A172 (cell line): Measurements from ENCODE around the gene PPBP. TPM values are rescaled to one million over a fixed set of nuclear protein-coding genes. Genes with fewer than 3 reads are reported as not detected.

ENCODE experiments used
- DNase-seq: peaks from one replicate; pipeline ENCODE4 v3.0.0-alpha.2; 2015; ENCODE audit warnings: low spot score
- total RNA-seq: library from RNA; depleted of rRNA; stranded (reverse); fragments of >200 nt; shearing (Covaris generic); gene quantifications from 2 replicates; pipeline ENCODE4 v1.2.3, GENCODE V29; 2014; rRNA removed

The PPBP gene
- total RNA-seq, result not detected in 2 replicates

- no peak for DNase-seq
These were observed at the start of gene PPBP for GRCh38 chr4:73988061-73988460. PPBP (minus strand) TSS chr4:73988190; CDS start chr4:73988103, 87 bp downstream.

- no peak for DNase-seq
These were observed 49.3 kb upstream of the PPBP start for GRCh38 chr4:74037076-74037955.

- DNase-seq, result no peak
These were observed 45.7 kb upstream of the PPBP start for GRCh38 chr4:74033739-74034138.

- peak; percentile 26 for DNase-seq
These were observed 44.1 kb upstream of the PPBP start for GRCh38 chr4:74032064-74032463.

- no peak for DNase-seq
These were observed 43.6 kb upstream of the PPBP start for GRCh38 chr4:74031576-74031975.

- DNase-seq, result no peak
These were observed 42.3 kb upstream of the PPBP start for GRCh38 chr4:74030285-74030684.

GRCh38 chr4:74028504-74028903 lies 40.5 kb upstream of the PPBP start:
- no peak for DNase-seq

GRCh38 chr4:74023709-74024108 lies 35.7 kb upstream of the PPBP start:
- no peak for DNase-seq

GRCh38 chr4:74021601-74022000 lies 33.6 kb upstream of the PPBP start:
- DNase-seq, result no peak

- DNase-seq, result no peak
These were observed 30.8 kb upstream of the PPBP start for GRCh38 chr4:74018771-74019170.

- DNase-seq, result no peak
These were observed 30.1 kb upstream of the PPBP start for GRCh38 chr4:74018116-74018515.

- DNase-seq, result no peak
These were observed 28.1 kb upstream of the PPBP start for GRCh38 chr4:74016068-74016467.

GRCh38 chr4:74015126-74015780 lies 27.3 kb upstream of the PPBP start:
- DNase-seq, result no peak

GRCh38 chr4:74014332-74014731 lies 26.3 kb upstream of the PPBP start:
- DNase-seq, result no peak

GRCh38 chr4:74013264-74013663 lies 25.3 kb upstream of the PPBP start:
- DNase-seq, result no peak

GRCh38 chr4:74012130-74012529 lies 24.1 kb upstream of the PPBP start:
- DNase-seq, result no peak

- DNase-seq, result no peak
These were observed 21.3 kb upstream of the PPBP start for GRCh38 chr4:74009307-74009706.

- DNase-seq, result no peak
These were observed 18.1 kb upstream of the PPBP start for GRCh38 chr4:74006009-74006476.

GRCh38 chr4:74005528-74005927 lies 17.5 kb upstream of the PPBP start:
- DNase-seq, result peak; percentile 20

GRCh38 chr4:74004668-74005067 lies 16.7 kb upstream of the PPBP start:
- DNase-seq, result no peak

GRCh38 chr4:74000301-74000700 lies 12.3 kb upstream of the PPBP start:
- DNase-seq, result no peak

GRCh38 chr4:73998040-73999011 lies 10.3 kb upstream of the PPBP start, which contains the start of gene CXCL5:
CXCL5 (minus strand) TSS chr4:73998677; CDS start chr4:73998581, 96 bp downstream.
- no peak for DNase-seq
